A549 treated with ZK216348 at 1 μM for 4 hours (cell line): ENCODE results near the gene CEP85L. TPM values are rescaled to one million over a fixed set of nuclear protein-coding genes. Genes with fewer than 3 reads are reported as not detected.

Source experiments
- total RNA-seq: library from RNA; stranded (reverse); fragments of 200-300 nt; extraction: Qiagen RNA extraction; gene quantifications from 5 replicates; pipeline ENCODE4 v1.2.3, GENCODE V29; 2022; ENCODE audit warnings: low read depth

Gene CEP85L
- total RNA-seq = 1.3 to 2.3 TPM (median 1.6 TPM) in 5 replicates

DNA sequence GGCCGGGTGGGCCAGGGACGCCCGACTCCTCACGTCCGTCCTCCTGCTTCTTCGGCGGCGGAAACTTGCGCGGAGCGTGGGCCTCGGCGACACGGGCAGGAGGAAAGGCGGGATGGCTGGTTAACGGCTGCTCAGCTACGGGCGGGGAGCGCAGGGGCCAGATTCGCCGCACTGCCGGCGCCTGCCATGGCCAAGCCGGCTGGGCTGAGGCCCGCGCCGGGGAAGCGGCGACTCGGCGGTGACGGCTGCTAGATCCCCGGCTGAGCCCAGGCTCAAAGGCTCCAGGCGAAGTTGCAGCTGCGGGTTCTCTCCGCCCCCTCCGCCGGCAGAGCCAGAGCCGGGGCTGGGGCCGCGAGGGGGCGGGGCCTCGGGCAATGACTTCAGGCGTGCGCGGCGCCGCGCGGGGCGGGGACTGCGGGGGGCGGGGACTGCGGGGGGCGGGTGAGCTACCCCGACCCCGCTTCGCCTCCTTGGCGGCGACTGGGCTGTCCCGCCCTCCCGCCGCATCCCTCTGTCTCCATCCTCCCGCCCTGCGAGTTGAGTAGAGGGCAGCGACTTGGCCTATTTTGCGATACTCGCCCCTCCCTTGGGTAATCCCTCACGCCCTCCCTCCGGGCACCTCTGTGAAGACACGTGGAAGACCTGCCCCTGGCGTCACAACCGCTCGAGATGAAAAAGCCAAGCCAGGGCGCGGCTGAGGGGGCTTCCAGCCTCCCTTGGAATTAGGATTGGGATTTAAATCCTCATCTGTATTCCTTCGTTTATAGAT, at the start of gene CEP85L:
Gene CEP85L (minus strand): TSS at position 310 of the 769 bp plus-strand sequence. CDS start 322 bp downstream, outside the sequence.

DNA sequence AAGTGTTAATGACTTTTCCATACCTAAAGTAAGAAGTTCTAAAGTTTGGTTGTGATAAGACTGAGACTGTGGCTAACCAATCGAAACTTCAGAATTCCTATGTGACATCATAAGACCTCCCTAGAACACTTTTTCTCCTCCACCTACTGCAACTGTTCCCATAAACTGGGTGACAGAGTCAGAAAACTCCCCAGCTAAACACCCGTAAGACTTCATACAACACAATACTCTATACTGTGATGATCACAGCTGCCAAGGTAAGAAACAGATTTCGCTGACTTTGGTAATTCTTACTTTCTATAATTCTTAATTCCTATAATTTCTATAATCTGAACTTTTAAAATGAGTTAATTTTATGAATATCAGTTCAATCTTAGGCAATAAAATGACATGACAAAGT, 103.3 kb downstream of the CEP85L start, which contains the start of gene PLN:
Gene PLN (plus strand): TSS at position 161 of the 400 bp plus-strand sequence. CDS start 10,626 bp downstream, outside the sequence.

Other genes with a start within 250 kb of the CEP85L start
- not detected in 5 replicates for gene PLN, start 103.3 kb downstream of the CEP85L start, total RNA-seq
- gene ASF1A, start 242.6 kb upstream of the CEP85L start, total RNA-seq = 8.3 to 10.9 TPM (median 9.6 TPM) in 5 replicates